ENCODE measurements around the gene TUBB3.

The TUBB3 gene

GRCh38 chr16:89892055-89892630 lies 31.0 kb upstream of the TUBB3 start:
- intact Hi-C loops (cut with DNase I; ENCODE audit: low total_unique reads), result no loop called here
- H3K36me3 ChIP-seq, result peaks cover 75 to 99% (median 95%) of the 10 kb centered on the region in 3 donors

GRCh38 chr16:89892635-89893034 lies 30.5 kb upstream of the TUBB3 start:
- Histone ChIP-seq H3K27ac (no peak overlapping the region), H3K4me3 (no peak overlapping the region), H3K9me3 (no peaks in the 10 kb centered on the region), H3K4me1 (no peaks in the 10 kb centered on the region), H3K27me3 (no peaks in the 10 kb centered on the region), H3K36me3 (peaks cover 75 to 99% (median 95%) of the 10 kb centered on the region in 3 donors)
- no peak for TF ChIP-seq CTCF (IDR thresholded peaks at IDR 0.05)
- intact Hi-C loops (cut with DNase I; ENCODE audit: low total_unique reads), result no loop called here
- no peak for DNase-seq

More at GRCh38 chr16:89892055-89892630, 31.0 kb upstream of the TUBB3 start:
- no peaks in the 10 kb centered on the region for H3K4me1 ChIP-seq
- TF ChIP-seq CTCF (IDR thresholded peaks at IDR 0.05), result no peak
- no peak for DNase-seq
- H3K27me3 ChIP-seq, result no peaks in the 10 kb centered on the region
- H3K27ac ChIP-seq, result no peak overlapping the region
- H3K4me3 ChIP-seq, result no peak overlapping the region
- no peaks in the 10 kb centered on the region for H3K9me3 ChIP-seq

DNA sequence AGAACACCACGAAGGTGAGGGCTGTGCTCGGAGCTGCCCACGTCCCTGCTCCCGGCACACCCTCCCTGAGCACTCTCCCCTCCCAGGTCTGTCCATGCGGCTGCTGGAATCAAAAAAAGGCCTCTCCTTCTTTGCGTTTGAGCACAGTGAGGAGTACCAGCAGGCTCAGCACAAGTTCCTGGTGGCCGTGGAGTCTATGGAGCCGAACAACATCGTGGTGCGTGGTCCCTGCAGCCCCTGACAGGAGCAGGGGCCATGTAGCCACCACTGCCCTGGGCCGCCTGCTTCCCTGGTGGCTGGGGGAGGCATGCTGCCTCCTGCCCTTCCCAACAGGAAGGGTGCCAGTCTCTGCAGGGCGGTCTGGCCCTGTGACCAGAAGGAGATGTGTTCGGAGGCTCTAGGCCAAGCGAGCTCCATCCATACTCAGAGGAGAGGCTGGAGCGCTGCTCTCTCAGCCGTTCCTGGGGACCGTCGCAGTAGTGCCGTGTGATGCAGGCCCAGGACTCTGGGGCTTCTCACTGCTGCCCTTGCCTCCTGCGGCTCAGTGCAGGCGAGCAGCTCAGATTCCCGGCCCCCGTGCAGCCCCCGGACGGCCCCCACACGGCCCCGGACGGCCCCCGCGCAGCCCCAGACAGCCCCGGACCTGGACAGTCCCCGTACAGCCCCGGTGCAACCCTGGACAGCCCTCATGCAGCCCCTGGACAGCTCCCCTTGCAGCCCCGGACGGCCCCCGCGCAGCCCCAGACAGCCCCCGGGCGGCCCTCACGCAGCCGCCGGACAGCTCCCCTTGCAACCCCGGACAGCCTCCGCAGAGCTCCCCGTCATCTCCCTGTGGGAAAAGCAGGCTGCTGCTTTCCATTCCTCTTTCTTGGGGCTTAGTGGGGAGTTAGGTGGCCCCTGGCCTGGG lies 29.2 kb upstream of the TUBB3 start:
- TF ChIP-seq CTCF (IDR thresholded peaks at IDR 0.05), result no peak
- no peaks in the 10 kb centered on the region for H3K9me3 ChIP-seq
- no peak overlapping the region for H3K4me3 ChIP-seq
- H3K4me1 ChIP-seq, result no peaks in the 10 kb centered on the region
- intact Hi-C loops (cut with DNase I; ENCODE audit: low total_unique reads), result no loop called here
- DNase-seq, result no peak
- H3K27ac ChIP-seq, result no peak overlapping the region
- peaks cover 78 to 99% (median 98%) of the 10 kb centered on the region in 3 donors for H3K36me3 ChIP-seq
- H3K27me3 ChIP-seq, result no peaks in the 10 kb centered on the region

DNA sequence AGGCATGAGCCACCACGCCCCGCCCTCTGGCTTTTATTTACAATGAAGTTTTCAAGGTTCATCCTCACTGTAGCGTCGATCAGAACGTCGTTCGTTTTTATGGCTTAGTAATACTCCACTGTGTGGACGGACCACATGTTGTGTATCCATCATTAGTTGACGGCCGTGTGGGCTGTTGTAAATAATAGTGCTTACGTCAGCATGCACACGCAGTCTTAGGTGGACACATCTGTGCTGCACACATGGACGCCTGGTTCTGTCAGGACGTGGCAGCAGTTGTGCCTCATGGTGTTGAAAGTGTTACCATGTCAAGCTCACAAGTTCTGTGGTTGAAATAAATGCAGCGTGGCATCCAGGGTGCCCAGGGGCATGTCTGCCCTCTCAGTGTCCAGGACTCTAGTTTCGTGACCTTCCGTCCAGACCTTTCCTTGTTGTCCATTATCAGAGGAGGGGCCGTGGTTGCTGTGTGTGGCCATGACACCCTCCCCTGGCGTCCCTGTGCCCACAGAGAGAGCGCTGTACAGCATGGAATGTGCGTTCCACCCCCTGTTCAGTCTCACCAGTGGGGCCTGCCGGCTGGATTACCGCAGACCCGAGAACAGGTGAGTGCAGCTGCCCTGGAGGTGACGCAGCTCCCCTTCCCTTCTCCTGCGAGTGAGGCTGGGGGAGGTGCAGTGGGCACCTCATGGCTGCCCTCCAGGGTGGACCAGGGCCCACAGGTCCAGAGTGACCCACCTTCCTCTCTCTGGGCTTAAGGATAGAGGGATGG lies 27.5 kb upstream of the TUBB3 start:
- H3K27me3 ChIP-seq, result no peaks in the 10 kb centered on the region
- H3K9me3 ChIP-seq, result no peaks in the 10 kb centered on the region
- no peaks in the 10 kb centered on the region for H3K4me1 ChIP-seq
- intact Hi-C loops (cut with DNase I; ENCODE audit: low total_unique reads), result no loop called here
- no peak overlapping the region for H3K4me3 ChIP-seq
- no peak overlapping the region for H3K27ac ChIP-seq
- H3K36me3 ChIP-seq, result peaks cover 82 to 100% (median 98%) of the 10 kb centered on the region in 3 donors
- no peak for DNase-seq
- TF ChIP-seq CTCF (IDR thresholded peaks at IDR 0.05), result no peak

GRCh38 chr16:89897204-89897603 lies 25.9 kb upstream of the TUBB3 start:
- Histone ChIP-seq H3K27me3 (no peaks in the 10 kb centered on the region), H3K9me3 (no peaks in the 10 kb centered on the region), H3K4me1 (no peaks in the 10 kb centered on the region), H3K27ac (no peak overlapping the region), H3K36me3 (peaks cover 73 to 91% (median 91%) of the 10 kb centered on the region in 3 donors), H3K4me3 (no peak overlapping the region)
- intact Hi-C loops (cut with DNase I; ENCODE audit: low total_unique reads), result no loop called here
- no peak for TF ChIP-seq CTCF (IDR thresholded peaks at IDR 0.05)
- DNase-seq, result no peak

All from tibial artery (tissue), 4 donors.